Karpas-422 (cell line): ENCODE measurements around the gene MAN1B1. TPM values are rescaled to one million over a fixed set of nuclear protein-coding genes. Genes with fewer than 3 reads are reported as not detected.
A peak's percentile ranks its signal among the peaks of the same experiment; 100 is the strongest.

Experiments
- DNase-seq: peaks from one replicate; pipeline ENCODE4 v3.0.0-alpha.2; 2015
- H2AFZ ChIP-seq: fragments of 200-600 bp; sonication (generic); 2 replicates; pipeline ENCODE4 v1.6.1; 2014; ENCODE audit warnings: antibody characterized with exemption, low read length, mixed read lengths
- H3K27ac ChIP-seq: fragments of 200-600 bp; sonication (generic); 2 replicates; pipeline ENCODE4 v1.5.1; 2014; ENCODE audit warnings: mild to moderate bottlenecking, low read length, moderate library complexity
- H3K27me3 ChIP-seq: fragments of 200-600 bp; sonication (generic); 2 replicates; pipeline ENCODE4 v1.6.1; 2014; ENCODE audit warnings: low read length, mixed read lengths
- H3K36me3 ChIP-seq: fragments of 200-600 bp; sonication (generic); 2 replicates; pipeline ENCODE4 v1.6.1; 2014; ENCODE audit warnings: low read length, mixed read lengths; ENCODE audit not compliant: insufficient read depth
- H3K4me1 ChIP-seq: fragments of 200-600 bp; sonication (generic); 2 replicates; pipeline ENCODE4 v1.6.1; 2014; ENCODE audit warnings: mild to moderate bottlenecking, low read length, mixed read lengths
- H3K4me2 ChIP-seq: fragments of 200-600 bp; sonication (generic); 2 replicates; pipeline ENCODE4 v1.6.1; 2014; ENCODE audit warnings: low read length, low read depth, mild to moderate bottlenecking; ENCODE audit not compliant: poor library complexity, severe bottlenecking
- H3K4me3 ChIP-seq: fragments of 200-600 bp; sonication (generic); 2 replicates; pipeline ENCODE4 v1.5.1; 2014; ENCODE audit warnings: mild to moderate bottlenecking, antibody characterized with exemption, low read length, mixed read lengths
- H3K79me2 ChIP-seq: fragments of 200-600 bp; sonication (generic); 2 replicates; pipeline ENCODE4 v1.6.1; 2014; ENCODE audit warnings: mild to moderate bottlenecking, low read length, mixed read lengths
- H3K9ac ChIP-seq: fragments of 200-600 bp; sonication (generic); 2 replicates; pipeline ENCODE4 v1.6.0; 2014; ENCODE audit warnings: low read length
- H3K9me2 ChIP-seq: fragments of 200-600 bp; sonication (generic), shearing (Covaris generic); replicated peaks from 2 replicates; pipeline ENCODE4 v1.6.0; 2014; ENCODE audit warnings: mild to moderate bottlenecking, low read length, moderate library complexity; ENCODE audit not compliant: insufficient read depth
- H3K9me3 ChIP-seq: fragments of 300-700, 200-600 bp; sonication (generic); 2 replicates; pipeline ENCODE4 v1.6.1; 2014; ENCODE audit warnings: low read length, mixed read lengths
- H4K20me1 ChIP-seq: fragments of 200-600 bp; sonication (generic); 2 replicates; pipeline ENCODE4 v1.6.1; 2014; ENCODE audit warnings: mild to moderate bottlenecking, antibody characterized with exemption, low read length, low read depth; ENCODE audit not compliant: insufficient read depth
- total RNA-seq: library from RNA; depleted of rRNA; stranded (reverse); fragments of >200 nt; shearing (Covaris generic); gene quantifications from 2 replicates; pipeline ENCODE4 v1.2.3, GENCODE V29; 2014; ENCODE audit warnings: low replicate concordance

Gene MAN1B1
- total RNA-seq, 1 experiment from 2014 or later: 28.9 TPM

DNA sequence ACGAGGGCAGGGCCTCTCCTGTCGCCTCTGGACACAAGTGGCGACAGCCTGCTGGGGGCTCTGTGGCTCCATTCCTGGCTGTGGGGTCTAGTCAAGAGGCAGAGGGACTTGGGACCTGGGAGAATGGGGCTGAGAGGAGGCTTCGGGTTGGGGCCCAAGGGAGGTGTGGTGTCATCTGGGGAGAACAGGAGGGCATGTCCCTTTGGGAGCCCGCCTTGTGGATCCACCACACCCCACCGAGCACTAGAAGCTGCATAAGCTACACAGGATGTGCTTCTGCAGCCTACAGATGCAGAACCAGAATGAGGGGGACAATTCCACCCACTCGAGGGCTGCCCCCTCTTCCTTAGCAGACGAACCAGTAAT, 3.9 kb upstream of the MAN1B1 start:
- H3K36me3 ChIP-seq: no peaks in the 10 kb centered on the region
- H3K4me3 ChIP-seq: peak overlapping the region; percentile 39; the same call in 1 of the 2 replicates
- H3K27me3 ChIP-seq: no peaks in the 10 kb centered on the region
- H3K9me2 ChIP-seq: no peaks in the 10 kb centered on the region
- H3K27ac ChIP-seq: peak overlapping the region; percentile 90
- H3K4me2 ChIP-seq: peak overlapping the region; percentile 64
- H3K4me1 ChIP-seq: peaks cover 57% of the 10 kb centered on the region
- no peaks in the 10 kb centered on the region for H3K9me3 ChIP-seq
- peak overlapping the region; percentile 63 for H3K9ac ChIP-seq
- peak; percentile 81 for DNase-seq
- peaks cover 4% of the 10 kb centered on the region; the same call in 1 of the 2 replicates for H4K20me1 ChIP-seq
- H2AFZ ChIP-seq: no peak overlapping the region
- peaks cover 6% of the 10 kb centered on the region for H3K79me2 ChIP-seq

DNA sequence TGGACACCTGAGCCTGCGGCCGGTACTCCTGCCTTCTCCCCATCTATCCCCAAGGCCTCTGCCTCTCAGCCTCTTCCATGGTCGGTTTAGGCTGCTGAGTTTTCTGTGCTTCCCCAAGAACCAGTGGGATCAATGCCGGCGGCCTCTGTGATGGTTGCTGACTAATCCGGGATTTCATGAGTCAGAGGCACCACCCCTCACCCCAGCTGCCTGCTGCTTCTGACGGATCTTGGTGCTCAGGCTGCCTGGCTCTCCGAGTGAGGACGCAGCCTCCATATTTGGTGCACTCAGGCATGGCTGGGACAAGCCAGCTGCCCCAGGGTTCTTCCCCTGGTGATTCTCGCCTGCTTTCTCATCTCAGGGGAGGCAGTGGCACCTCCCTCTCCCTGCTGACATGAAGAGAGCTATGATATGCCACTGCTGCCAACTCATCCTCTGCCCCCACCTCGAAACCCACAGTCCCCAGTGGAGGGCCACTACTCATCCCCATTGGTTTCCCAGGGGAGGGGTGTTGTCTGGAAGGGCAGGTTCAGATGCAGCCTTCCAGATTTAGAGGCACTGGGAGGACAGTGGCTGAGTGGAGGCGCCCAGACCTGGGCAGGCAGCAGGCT, 3.3 kb upstream of the MAN1B1 start:
- no peaks in the 10 kb centered on the region for H3K9me2 ChIP-seq
- H3K36me3 ChIP-seq: no peaks in the 10 kb centered on the region
- H3K9ac ChIP-seq: peak overlapping the region; percentile 63
- peak overlapping the region; percentile 64 for H3K4me2 ChIP-seq
- H3K79me2 ChIP-seq: peaks cover 12% of the 10 kb centered on the region
- peak; percentile 89 for DNase-seq
- H2AFZ ChIP-seq: no peak overlapping the region
- H3K27ac ChIP-seq: peak overlapping the region; percentile 90
- peaks cover 57% of the 10 kb centered on the region for H3K4me1 ChIP-seq
- H3K4me3 ChIP-seq: peak overlapping the region; percentile 39; the same call in 1 of the 2 replicates
- no peaks in the 10 kb centered on the region for H3K9me3 ChIP-seq
- no peaks in the 10 kb centered on the region for H4K20me1 ChIP-seq
- no peaks in the 10 kb centered on the region for H3K27me3 ChIP-seq

- Histone ChIP-seq H3K36me3 (no peaks in the 10 kb centered on the region), H3K27me3 (no peaks in the 10 kb centered on the region), H3K9me3 (no peaks in the 10 kb centered on the region), H3K79me2 (peaks cover 18% of the 10 kb centered on the region), H4K20me1 (no peaks in the 10 kb centered on the region), H3K4me3 (peak overlapping the region; percentile 39; the same call in 1 of the 2 replicates), H3K9ac (peak overlapping the region; percentile 63), H3K4me2 (peak overlapping the region; percentile 64), H3K4me1 (peaks cover 58% of the 10 kb centered on the region), H2AFZ (no peak overlapping the region), H3K27ac (peak overlapping the region; percentile 90), H3K9me2 (no peaks in the 10 kb centered on the region)
- DNase-seq: no peak
Observed at GRCh38 chr9:137084526-137084925, 2.3 kb upstream of the MAN1B1 start.

GRCh38 chr9:137085920-137086530, 760 bp upstream of the MAN1B1 start:
- Histone ChIP-seq H3K9me3 (no peaks in the 10 kb centered on the region), H3K9me2 (no peaks in the 10 kb centered on the region), H3K79me2 (peaks cover 18% of the 10 kb centered on the region), H3K4me2 (peak overlapping the region; percentile 97), H3K27ac (peak overlapping the region; percentile 93), H3K9ac (peak overlapping the region; percentile 92), H3K4me3 (peak overlapping the region; percentile 82), H2AFZ (no peak overlapping the region), H3K36me3 (no peaks in the 10 kb centered on the region), H4K20me1 (no peaks in the 10 kb centered on the region), H3K4me1 (peaks cover 58% of the 10 kb centered on the region), H3K27me3 (no peaks in the 10 kb centered on the region)
- no peak for DNase-seq

DNA sequence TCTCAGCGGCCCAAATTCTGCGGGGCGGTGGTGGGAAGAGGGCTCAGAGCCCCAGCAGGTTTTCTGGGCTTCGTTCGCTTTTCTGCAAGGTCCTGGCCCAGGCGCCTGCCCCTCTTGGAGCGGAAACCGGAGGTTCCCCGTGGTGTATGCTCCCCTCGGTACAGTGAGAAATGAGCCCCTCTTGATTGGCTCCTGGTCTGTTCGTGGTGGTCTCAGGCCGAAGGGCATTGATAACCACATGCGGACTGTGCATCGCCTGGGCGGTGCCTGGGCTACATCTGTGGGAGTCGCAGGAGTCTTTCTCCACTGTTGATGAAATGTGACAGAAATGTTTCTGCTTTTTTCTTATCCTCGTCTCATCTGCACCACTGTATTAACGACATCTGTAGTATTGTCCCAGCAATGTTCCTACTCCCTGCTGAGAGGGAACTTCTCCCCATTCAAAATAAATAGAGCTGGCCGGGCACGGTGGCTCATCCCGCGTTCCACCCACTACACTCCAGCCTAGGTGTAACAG, 682 bp downstream of the MAN1B1 start:
- peaks cover 53% of the 10 kb centered on the region for H3K4me1 ChIP-seq
- H3K27me3 ChIP-seq: no peaks in the 10 kb centered on the region
- peak overlapping the region; percentile 28; the same call in 1 of the 2 replicates for H2AFZ ChIP-seq
- DNase-seq: peak; percentile 73
- H3K9ac ChIP-seq: peak overlapping the region; percentile 92
- no peaks in the 10 kb centered on the region for H3K9me3 ChIP-seq
- H3K4me2 ChIP-seq: peak overlapping the region; percentile 81
- no peaks in the 10 kb centered on the region for H3K9me2 ChIP-seq
- peaks cover 18% of the 10 kb centered on the region for H3K79me2 ChIP-seq
- peak overlapping the region; percentile 74 for H3K4me3 ChIP-seq
- H4K20me1 ChIP-seq: no peaks in the 10 kb centered on the region
- H3K27ac ChIP-seq: peak overlapping the region; percentile 70
- H3K36me3 ChIP-seq: no peaks in the 10 kb centered on the region

DNA sequence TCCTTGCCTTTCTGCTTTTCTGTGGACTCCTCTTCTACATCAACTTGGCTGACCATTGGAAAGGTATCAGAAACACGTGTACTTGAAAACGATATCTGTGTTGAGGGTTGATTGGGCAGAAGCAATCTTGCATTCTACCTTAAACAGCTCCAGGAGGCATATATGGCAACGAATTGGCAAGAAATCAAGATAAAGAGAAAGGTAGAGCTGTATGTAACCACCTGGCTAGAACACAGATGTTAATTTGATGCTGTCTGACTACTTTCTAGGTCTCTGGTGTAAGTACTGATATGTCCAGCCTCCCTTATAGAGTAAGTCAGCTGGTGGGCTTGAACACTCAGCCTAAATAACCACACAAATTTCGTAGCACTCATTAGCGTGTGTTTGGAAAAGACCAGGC, 1.3 kb downstream of the MAN1B1 start:
- Histone ChIP-seq H3K4me3 (peak overlapping the region; percentile 74), H3K9ac (peak overlapping the region; percentile 92)

GRCh38 chr9:137089232-137089947, 2.6 kb downstream of the MAN1B1 start:
- Histone ChIP-seq H3K27me3 (no peaks in the 10 kb centered on the region), H3K9ac (0 out of 2 replicates have a peak overlapping the region, but pooled peaks have one; percentile 1), H3K36me3 (no peaks in the 10 kb centered on the region)

More for the DNA sequence above, 1.3 kb downstream of the MAN1B1 start:
- no peaks in the 10 kb centered on the region for H3K9me2 ChIP-seq
- no peaks in the 10 kb centered on the region for H3K27me3 ChIP-seq
- H3K4me1 ChIP-seq: peaks cover 46% of the 10 kb centered on the region
- no peak for DNase-seq
- no peaks in the 10 kb centered on the region for H3K9me3 ChIP-seq
- no peak overlapping the region for H3K27ac ChIP-seq
- no peak overlapping the region for H2AFZ ChIP-seq
- H3K4me2 ChIP-seq: peak overlapping the region; percentile 81
- H3K36me3 ChIP-seq: no peaks in the 10 kb centered on the region
- no peaks in the 10 kb centered on the region for H4K20me1 ChIP-seq
- peaks cover 18% of the 10 kb centered on the region for H3K79me2 ChIP-seq

More at GRCh38 chr9:137089232-137089947, 2.6 kb downstream of the MAN1B1 start:
- H3K27ac ChIP-seq: no peak overlapping the region
- no peaks in the 10 kb centered on the region for H3K9me2 ChIP-seq
- DNase-seq: no peak
- no peaks in the 10 kb centered on the region for H3K9me3 ChIP-seq
- H4K20me1 ChIP-seq: no peaks in the 10 kb centered on the region
- H3K4me1 ChIP-seq: peaks cover 33% of the 10 kb centered on the region
- H3K4me3 ChIP-seq: no peak overlapping the region
- H3K79me2 ChIP-seq: peaks cover 18% of the 10 kb centered on the region
- no peak overlapping the region for H2AFZ ChIP-seq
- H3K4me2 ChIP-seq: no peak overlapping the region
